Loucy (cell line): ENCODE results near the gene AKR1C1.

ENCODE experiments used
- EZH2phosphoT487 ChIP-seq: fragments of 200-600 bp; IDR thresholded peaks from 2 replicates; pipeline ENCODE4 v1.6.1; 2018; ENCODE audit warnings: antibody characterized with exemption, mild to moderate bottlenecking, moderate library complexity, borderline replicate concordance
- TF ChIP-seq, protein P1 (sequence below): fragments of 200-600 bp; sonication (generic); conservative IDR thresholded peaks from 2 replicates; pipeline ENCODE4 v1.5.1; 2014; ENCODE audit warnings: mild to moderate bottlenecking, antibody characterized with exemption, low read length

GRCh38 chr10:4943821-4944220, 19.4 kb upstream of the AKR1C1 start:
- TF ChIP-seq, protein P1, sequence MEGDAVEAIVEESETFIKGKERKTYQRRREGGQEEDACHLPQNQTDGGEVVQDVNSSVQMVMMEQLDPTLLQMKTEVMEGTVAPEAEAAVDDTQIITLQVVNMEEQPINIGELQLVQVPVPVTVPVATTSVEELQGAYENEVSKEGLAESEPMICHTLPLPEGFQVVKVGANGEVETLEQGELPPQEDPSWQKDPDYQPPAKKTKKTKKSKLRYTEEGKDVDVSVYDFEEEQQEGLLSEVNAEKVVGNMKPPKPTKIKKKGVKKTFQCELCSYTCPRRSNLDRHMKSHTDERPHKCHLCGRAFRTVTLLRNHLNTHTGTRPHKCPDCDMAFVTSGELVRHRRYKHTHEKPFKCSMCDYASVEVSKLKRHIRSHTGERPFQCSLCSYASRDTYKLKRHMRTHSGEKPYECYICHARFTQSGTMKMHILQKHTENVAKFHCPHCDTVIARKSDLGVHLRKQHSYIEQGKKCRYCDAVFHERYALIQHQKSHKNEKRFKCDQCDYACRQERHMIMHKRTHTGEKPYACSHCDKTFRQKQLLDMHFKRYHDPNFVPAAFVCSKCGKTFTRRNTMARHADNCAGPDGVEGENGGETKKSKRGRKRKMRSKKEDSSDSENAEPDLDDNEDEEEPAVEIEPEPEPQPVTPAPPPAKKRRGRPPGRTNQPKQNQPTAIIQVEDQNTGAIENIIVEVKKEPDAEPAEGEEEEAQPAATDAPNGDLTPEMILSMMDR = no peak
- no peak for TF ChIP-seq EZH2phosphoT487
